Liver (tissue), 9 donors: ENCODE data around the gene CACNA1D. TPM values are rescaled to one million over a fixed set of nuclear protein-coding genes. Genes with fewer than 3 reads are reported as not detected.

Experiments used
- DNase-seq: peaks from one replicate; pipeline ENCODE4 v3.0.0-alpha.2; 2017; ENCODE audit warnings: low spot score
- H3K27ac ChIP-seq, 2 donors: one replicate each; pipeline ENCODE4 v1.7.0; 2013; ENCODE audit warnings: inconsistent platforms in 2 of 2, low read length in 2 of 2, control low read depth in 1 of 2, low read depth in 1 of 2, mild to moderate bottlenecking in 1 of 2
- H3K27me3 ChIP-seq, 4 donors: one replicate each; pipeline versions ENCODE4 v1.6.1 to v1.7.0; 2013; ENCODE audit warnings: low read length in 3 of 4, inconsistent platforms in 1 of 4, mild to moderate bottlenecking in 1 of 4, moderate library complexity in 1 of 4; ENCODE audit not compliant: control insufficient read depth in 4 of 4, insufficient read depth in 4 of 4
- H3K36me3 ChIP-seq, 4 donors: one replicate each; pipeline versions ENCODE4 v1.6.1 to v1.7.0; 2013; ENCODE audit warnings: low read length in 3 of 4, mild to moderate bottlenecking in 3 of 4, low read depth in 1 of 4, moderate library complexity in 1 of 4; ENCODE audit not compliant: control insufficient read depth in 4 of 4, insufficient read depth in 3 of 4
- H3K4me1 ChIP-seq, 4 donors: one replicate each; pipeline versions ENCODE4 v1.6.1 to v1.7.0; 2013; ENCODE audit warnings: low read length in 3 of 4, mild to moderate bottlenecking in 3 of 4, moderate library complexity in 1 of 4; ENCODE audit not compliant: control insufficient read depth in 4 of 4, insufficient read depth in 4 of 4
- H3K4me3 ChIP-seq, 3 donors: one replicate each; pipeline versions ENCODE4 v1.6.1 to v1.7.0; 2013; ENCODE audit warnings: low read length in 3 of 3, control low read depth in 1 of 3, low read depth in 1 of 3, mild to moderate bottlenecking in 1 of 3
- H3K9ac ChIP-seq, 2 donors: one replicate each; pipeline ENCODE4 v1.7.0; 2013; ENCODE audit warnings: low read length in 2 of 2, mild to moderate bottlenecking in 2 of 2, moderate library complexity in 2 of 2, control low read depth in 1 of 2, low read depth in 1 of 2
- H3K9me3 ChIP-seq, 4 donors: one replicate each; pipeline versions ENCODE4 v1.6.1 to v1.7.0; 2013; ENCODE audit warnings: low read length in 3 of 4; ENCODE audit not compliant: control insufficient read depth in 4 of 4
- ATF3 ChIP-seq: IDR thresholded peaks from 2 replicates; pipeline ENCODE4 v1.6.1; 2016; ENCODE audit warnings: antibody characterized with exemption
- CTCF ChIP-seq: fragments of 150-350 bp; IDR thresholded peaks from 2 replicates; pipeline ENCODE4 v1.5.1; 2017; ENCODE audit warnings: improper control_type of control experiment, low read depth, low read length; ENCODE audit not compliant: missing input control
- EGR1 ChIP-seq, 2 donors: IDR thresholded peaks; 2 replicates each; pipeline ENCODE4 v1.6.1; 2016 to 2018; ENCODE audit warnings: antibody characterized with exemption in 2 of 2, low read depth in 2 of 2
- FOXA1 ChIP-seq: IDR thresholded peaks from 2 replicates; pipeline ENCODE4 v1.6.1; 2016; ENCODE audit warnings: antibody characterized with exemption
- FOXA2 ChIP-seq: IDR thresholded peaks from 2 replicates; pipeline ENCODE4 v1.6.1; 2016; ENCODE audit warnings: antibody characterized with exemption
- GABPA ChIP-seq, 2 donors: IDR thresholded peaks in 1 of 2; conservative IDR thresholded peaks in 1 of 2; 2 replicates each; pipeline ENCODE4 v1.6.1; 2016; ENCODE audit warnings: antibody characterized with exemption in 2 of 2, mild to moderate bottlenecking in 1 of 2, moderate library complexity in 1 of 2
- HNF4A ChIP-seq, 2 donors: conservative IDR thresholded peaks; 2 replicates each; pipeline ENCODE4 v1.6.1; 2016; ENCODE audit warnings: antibody characterized with exemption in 2 of 2, mild to moderate bottlenecking in 2 of 2
- HNF4G ChIP-seq: IDR thresholded peaks from 2 replicates; pipeline ENCODE4 v1.6.1; 2016; ENCODE audit warnings: antibody characterized with exemption
- JUND ChIP-seq, 2 donors: IDR thresholded peaks; 2 replicates each; pipeline ENCODE4 v1.6.1; 2016; ENCODE audit warnings: antibody characterized with exemption in 2 of 2
- MAX ChIP-seq: IDR thresholded peaks from 2 replicates; pipeline ENCODE4 v1.6.1; 2016; ENCODE audit warnings: antibody characterized with exemption
- NR2F2 ChIP-seq: IDR thresholded peaks from 2 replicates; pipeline ENCODE4 v1.6.1; 2016; ENCODE audit warnings: antibody characterized with exemption
- RAD21 ChIP-seq, 2 donors: IDR thresholded peaks; 2 replicates each; pipeline ENCODE4 v1.6.1; 2016; ENCODE audit warnings: antibody characterized with exemption in 2 of 2, mild to moderate bottlenecking in 2 of 2
- REST ChIP-seq: IDR thresholded peaks from 2 replicates; pipeline ENCODE4 v1.6.1; 2016; ENCODE audit warnings: antibody characterized with exemption, mild to moderate bottlenecking
- RXRA ChIP-seq, 2 donors: IDR thresholded peaks; 2 replicates each; pipeline ENCODE4 v1.6.1; 2017 to 2018; ENCODE audit warnings: antibody characterized with exemption in 2 of 2, mild to moderate bottlenecking in 1 of 2
- SP1 ChIP-seq: IDR thresholded peaks from 2 replicates; pipeline ENCODE4 v1.6.1; 2018; ENCODE audit warnings: antibody characterized with exemption, mild to moderate bottlenecking
- TAF1 ChIP-seq: conservative IDR thresholded peaks from 2 replicates; pipeline ENCODE4 v1.6.1; 2016; ENCODE audit warnings: antibody characterized with exemption, mild to moderate bottlenecking
- YY1 ChIP-seq: IDR thresholded peaks from 2 replicates; pipeline ENCODE4 v1.6.1; 2016; ENCODE audit warnings: antibody characterized with exemption, mild to moderate bottlenecking
- WGBS: extraction: QIAGEN DNeasy Blood & Tissue Kit; methylation state at CpG from one replicate; pipeline ENCODE4 v1.1.7; 2013; 5-methylcytosine and 5-hydroxymethylcytosine counted together
- polyA plus RNA-seq, 2 donors: library from polyadenylated mRNA; stranded (reverse) in 1 of 2; unstranded in 1 of 2; fragments of 200-250 nt in 1 of 2; fragments of >200 nt in 1 of 2; fragmentation: Nextera tagmentation in 1 of 2; extraction: Ambion mirVana in 1 of 2; gene quantifications; one replicate each; pipeline versions ENCODE4 v1.2.1 to v1.2.3, GENCODE V29; 2013 to 2015
- total RNA-seq, 2 donors: library from RNA; depleted of rRNA; stranded (reverse); fragments of >200 nt; gene quantifications; one replicate each; pipeline ENCODE4 v1.2.3, GENCODE V29; 2014
- TF ChIP-seq, protein P1 (sequence below): IDR thresholded peaks from 2 replicates; pipeline ENCODE4 v1.6.1; 2016; ENCODE audit warnings: antibody characterized with exemption
- donor health status: healthy.
- donor health status: healthy.
- donor health status: healthy.
- donor health status: healthy.
- donor health status: healthy.

Gene CACNA1D
- total and polyA plus RNA-seq, 4 donors, result 1.8 to 18.9 (median 3.4) TPM

GRCh38 chr3:53822331-53822741 lies 327.9 kb downstream of the CACNA1D start:
- Histone ChIP-seq H3K27me3 (no peaks in the 10 kb centered on the region), H3K4me3 (no peak overlapping the region), H3K4me1 (peaks cover 0 to 7% (median 0%) of the 10 kb centered on the region in 4 donors), H3K9ac (no peak overlapping the region), H3K9me3 (no peaks in the 10 kb centered on the region), H3K36me3 (peaks cover 10 to 54% (median 34%) of the 10 kb centered on the region in 4 donors), H3K27ac (no peak overlapping the region)
- DNase-seq, result no peak
- WGBS, result 90% methylated on average over 14 of the region's 14 CpGs
- TF ChIP-seq NR2F2 (no peak), RXRA (IDR thresholded peaks at IDR 0.05) (no peak), JUND (IDR thresholded peaks at IDR 0.05) (no peak), REST (no peak), RAD21 (IDR thresholded peaks at IDR 0.05) (no peak), ATF3 (no peak), CTCF (no peak), FOXA2 (no peak), EGR1 (IDR thresholded peaks at IDR 0.05; ENCODE audit: low read depth in 2 of 2) (no peak), FOXA1 (no peak), GABPA (IDR thresholded peaks at IDR 0.05 in 1 of 2, conservative IDR thresholded peaks at IDR 0.05 in 1 of 2) (no peak), HNF4A (conservative IDR thresholded peaks at IDR 0.05) (no peak), HNF4G (no peak), YY1 (no peak), TAF1 (no peak), MAX (no peak), SP1 (no peak)
- TF ChIP-seq, protein P1, sequence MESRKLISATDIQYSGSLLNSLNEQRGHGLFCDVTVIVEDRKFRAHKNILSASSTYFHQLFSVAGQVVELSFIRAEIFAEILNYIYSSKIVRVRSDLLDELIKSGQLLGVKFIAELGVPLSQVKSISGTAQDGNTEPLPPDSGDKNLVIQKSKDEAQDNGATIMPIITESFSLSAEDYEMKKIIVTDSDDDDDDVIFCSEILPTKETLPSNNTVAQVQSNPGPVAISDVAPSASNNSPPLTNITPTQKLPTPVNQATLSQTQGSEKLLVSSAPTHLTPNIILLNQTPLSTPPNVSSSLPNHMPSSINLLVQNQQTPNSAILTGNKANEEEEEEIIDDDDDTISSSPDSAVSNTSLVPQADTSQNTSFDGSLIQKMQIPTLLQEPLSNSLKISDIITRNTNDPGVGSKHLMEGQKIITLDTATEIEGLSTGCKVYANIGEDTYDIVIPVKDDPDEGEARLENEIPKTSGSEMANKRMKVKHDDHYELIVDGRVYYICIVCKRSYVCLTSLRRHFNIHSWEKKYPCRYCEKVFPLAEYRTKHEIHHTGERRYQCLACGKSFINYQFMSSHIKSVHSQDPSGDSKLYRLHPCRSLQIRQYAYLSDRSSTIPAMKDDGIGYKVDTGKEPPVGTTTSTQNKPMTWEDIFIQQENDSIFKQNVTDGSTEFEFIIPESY, result no peak
